GM18520 (cell line): ENCODE data around the gene CBY2.
"Not testable (repeated sequence)": the region's sequence is repeated elsewhere in the genome, so short reads cannot be mapped to it uniquely, and the experiment has no call there.

ENCODE experiments used
- ATAC-seq: cut with Tn5 transposase; IDR thresholded peaks from one replicate; pipeline ENCODE4 v1.9.1; 2021; ENCODE audit not compliant: unreplicated experiment

Gene CBY2, protein sequence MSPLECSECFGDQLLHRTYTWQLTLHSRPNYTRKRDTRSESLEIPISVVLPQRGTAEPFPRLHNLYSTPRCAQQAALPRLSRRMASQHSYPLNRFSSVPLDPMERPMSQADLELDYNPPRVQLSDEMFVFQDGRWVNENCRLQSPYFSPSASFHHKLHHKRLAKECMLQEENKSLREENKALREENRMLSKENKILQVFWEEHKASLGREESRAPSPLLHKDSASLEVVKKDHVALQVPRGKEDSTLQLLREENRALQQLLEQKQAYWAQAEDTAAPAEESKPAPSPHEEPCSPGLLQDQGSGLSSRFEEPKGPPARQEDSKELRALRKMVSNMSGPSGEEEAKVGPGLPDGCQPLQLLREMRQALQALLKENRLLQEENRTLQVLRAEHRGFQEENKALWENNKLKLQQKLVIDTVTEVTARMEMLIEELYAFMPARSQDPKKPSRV

DNA sequence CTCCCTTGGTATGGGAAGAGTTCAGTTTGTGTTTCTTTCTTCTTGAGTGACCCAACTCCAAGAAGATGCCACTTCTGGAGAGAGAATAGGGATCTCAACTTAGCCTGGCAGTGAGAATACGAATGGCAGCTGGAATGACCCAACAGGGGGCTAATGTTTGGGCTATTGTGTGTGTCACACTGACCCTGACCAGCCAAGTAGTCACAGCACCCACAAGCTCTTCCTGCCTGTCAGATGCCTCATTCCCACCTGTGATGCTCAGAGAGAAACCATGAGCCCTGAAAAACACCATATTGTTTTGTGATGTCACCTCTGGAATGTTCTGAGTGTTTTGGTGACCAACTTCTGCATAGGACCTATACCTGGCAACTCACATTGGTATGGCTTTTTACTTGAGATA is at the start of gene CBY2:
Gene CBY2, plus strand, starts transcription at position 233 of the 400 bp plus-strand sequence. Its CDS starts 71 bp downstream, at position 304.
- no peak for ATAC-seq

DNA sequence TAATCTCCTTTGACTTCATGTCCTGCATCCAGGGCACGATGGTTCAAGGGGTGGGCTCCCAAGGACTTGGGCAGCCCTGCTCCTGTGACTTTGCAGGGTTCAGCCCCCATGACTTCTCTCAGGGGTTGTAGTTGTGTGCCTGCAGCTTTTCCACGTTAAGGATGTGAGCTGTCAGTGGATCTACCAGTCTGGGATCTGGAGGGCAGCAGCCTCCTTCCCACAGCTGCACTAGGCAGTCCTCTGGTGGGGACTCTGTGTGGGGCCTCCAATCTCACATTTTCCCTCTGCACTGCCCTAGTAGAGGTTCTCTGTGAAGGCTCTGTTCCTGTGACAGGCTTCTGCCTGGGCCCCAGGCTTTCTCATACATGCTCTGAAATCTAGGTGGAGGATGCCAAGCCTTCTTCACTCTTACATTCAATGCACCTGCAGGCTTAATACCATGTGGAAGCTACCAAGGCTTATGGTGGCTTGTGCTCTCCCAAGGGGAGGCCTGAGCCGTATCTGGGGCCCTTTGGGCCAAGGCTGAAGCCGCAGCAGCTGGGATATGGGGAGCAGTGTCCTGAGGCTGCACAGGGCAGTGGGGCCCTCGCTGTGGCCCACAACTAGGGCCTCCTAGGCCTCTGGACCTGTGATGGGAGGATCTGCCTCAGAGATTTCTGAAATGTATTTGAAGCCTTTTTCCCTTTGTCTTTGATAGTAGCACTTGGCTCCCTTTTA is 47.3 kb upstream of the CBY2 start:
- no peak for ATAC-seq

- ATAC-seq: no peak
These were observed 43.4 kb upstream of the CBY2 start for GRCh38 chr13:45658586-45659235.

- no peak for ATAC-seq
These were observed 42.6 kb upstream of the CBY2 start for GRCh38 chr13:45659536-45659935.

DNA sequence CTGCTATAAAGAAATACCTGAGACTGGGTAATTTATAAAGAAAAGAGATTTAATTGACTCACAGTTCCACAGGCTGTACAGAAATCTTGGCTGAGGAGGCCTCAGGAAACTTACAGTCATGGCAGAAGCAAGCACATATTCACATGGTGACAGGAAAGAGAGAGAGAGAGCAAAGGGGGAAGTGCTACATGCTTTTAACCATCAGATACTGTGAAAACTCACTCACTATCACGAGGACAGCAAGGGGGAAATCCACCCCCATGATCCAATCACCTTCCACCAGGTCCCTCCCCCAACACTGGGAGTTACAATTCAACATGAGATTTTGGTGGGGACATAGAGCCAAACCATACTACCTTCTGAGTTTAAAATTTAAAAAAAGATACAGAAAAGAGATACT is 41.7 kb upstream of the CBY2 start:
- ATAC-seq: not testable (repeated sequence)

GRCh38 chr13:45662162-45662561 is 40.0 kb upstream of the CBY2 start:
- no peak for ATAC-seq

DNA sequence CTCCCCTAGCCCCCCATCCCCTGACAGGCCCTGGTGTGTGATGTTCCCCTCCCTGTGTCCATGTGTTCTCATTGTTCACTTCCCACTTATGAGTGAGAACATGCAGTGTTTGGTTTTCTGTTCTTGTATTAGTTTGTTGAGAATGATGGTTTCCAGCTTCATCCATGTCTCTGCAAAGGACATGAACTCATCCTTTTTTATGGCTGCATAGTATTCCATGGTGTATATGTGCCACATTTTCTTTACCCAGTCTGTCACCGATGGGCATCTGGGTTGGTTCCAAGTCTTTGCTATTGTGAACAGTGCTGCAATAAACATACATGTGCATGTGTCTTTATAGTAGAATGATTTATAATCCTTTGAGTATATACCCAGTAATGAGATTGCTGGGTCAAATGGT is 39.2 kb upstream of the CBY2 start:
- not testable (repeated sequence) for ATAC-seq

- ATAC-seq: not testable (repeated sequence)
These were observed 32.5 kb upstream of the CBY2 start for GRCh38 chr13:45669626-45670025.

DNA sequence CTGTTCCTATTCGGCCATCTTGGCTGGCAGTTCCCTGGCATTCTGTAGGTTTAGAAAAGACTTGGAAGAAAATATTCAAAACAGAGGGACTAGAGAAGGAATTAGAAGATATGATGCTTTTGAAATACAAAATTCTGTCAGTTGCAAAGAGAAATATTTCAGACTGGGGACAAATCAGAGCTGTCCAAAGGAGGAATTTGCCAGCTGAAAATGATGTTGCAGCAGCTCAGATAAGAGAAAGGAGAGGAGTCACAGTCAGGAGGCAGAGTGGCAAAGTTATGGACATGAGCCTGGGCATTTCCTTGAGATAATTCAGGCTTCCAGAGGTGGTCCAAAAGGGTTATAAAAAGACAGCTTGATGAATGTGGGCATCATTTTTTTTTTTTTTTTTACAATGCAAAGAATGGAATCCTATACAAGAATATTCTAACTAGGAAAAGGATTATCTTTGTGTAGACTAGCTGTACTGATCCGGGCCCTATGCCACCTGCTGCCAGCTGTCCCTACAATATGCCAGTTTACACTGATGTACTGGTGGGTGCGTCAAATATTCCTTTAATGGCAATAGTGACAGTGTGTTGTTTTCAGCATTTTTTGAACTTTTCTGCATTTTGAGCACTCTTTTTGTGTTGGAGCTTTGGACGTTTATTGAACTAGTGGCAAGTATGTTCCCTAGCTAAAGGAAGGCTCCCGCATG is 31.8 kb upstream of the CBY2 start:
- no peak for ATAC-seq

DNA sequence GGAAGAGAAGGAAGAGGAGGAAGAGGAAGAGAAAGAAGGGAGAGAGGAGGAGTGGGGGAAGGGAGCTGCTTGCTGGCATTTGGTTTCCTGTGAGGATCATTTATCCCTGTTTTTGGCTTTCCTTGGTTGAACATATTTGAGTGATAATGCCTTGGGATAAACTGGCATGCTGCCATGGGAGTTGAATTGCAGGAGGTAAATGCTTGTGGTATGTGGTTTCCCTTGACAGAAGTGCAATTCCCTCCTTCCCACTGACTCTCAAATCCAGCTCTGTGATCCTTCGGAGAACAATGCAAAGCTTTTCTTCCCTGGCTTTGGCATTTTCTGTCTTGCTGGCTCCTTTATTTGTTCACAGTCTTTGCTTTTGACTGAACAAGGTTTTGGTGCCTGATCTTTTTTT is 27.2 kb upstream of the CBY2 start:
- ATAC-seq: no peak

DNA sequence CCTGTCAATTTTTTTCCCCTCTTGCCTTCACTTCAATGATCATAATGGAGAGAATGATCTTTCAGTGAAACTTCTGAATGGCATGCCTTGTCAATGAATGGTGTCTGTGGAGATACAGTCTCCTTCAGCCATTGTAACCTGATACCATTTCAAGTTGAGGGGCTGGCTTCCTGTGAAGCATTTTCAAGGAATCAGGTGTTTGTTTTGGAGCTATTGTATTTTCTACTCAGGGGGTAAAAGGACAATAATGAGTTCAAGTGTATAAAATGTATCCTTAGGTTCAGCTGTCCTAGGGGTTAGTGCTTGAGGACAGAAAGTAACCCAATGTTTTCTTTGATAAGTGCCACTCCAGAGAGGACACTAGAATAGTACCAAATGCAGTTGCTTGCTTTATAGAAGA is 23.8 kb upstream of the CBY2 start:
- no peak for ATAC-seq

GRCh38 chr13:45681113-45681512 is 21.0 kb upstream of the CBY2 start:
- ATAC-seq: no peak

DNA sequence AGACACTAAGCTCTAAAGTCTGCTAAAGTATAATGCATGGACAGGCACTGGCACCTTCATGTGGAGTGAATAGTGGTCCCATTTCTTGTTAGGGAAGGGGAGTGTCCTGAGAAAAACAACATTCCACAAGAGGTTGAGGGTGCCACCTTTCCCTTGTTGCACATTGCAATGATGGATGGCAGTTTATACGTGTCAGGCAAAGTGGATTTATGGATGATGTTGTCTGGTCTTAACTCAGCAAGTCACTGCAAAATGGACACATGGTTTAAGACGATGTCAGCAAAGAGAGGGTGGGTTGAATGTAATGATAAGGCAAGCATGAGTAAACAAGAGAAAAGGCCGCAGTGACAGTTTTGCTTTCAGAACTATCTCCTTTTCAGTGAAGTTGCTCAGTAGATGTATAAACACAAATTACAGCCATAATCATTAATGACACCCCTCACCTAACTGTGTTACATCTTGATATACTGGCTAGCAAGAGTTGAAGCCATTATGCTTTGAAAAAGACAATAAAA is 19.6 kb upstream of the CBY2 start:
- peak; percentile 38 for ATAC-seq

- no peak for ATAC-seq
These were observed 18.4 kb upstream of the CBY2 start for GRCh38 chr13:45683701-45684100.

DNA sequence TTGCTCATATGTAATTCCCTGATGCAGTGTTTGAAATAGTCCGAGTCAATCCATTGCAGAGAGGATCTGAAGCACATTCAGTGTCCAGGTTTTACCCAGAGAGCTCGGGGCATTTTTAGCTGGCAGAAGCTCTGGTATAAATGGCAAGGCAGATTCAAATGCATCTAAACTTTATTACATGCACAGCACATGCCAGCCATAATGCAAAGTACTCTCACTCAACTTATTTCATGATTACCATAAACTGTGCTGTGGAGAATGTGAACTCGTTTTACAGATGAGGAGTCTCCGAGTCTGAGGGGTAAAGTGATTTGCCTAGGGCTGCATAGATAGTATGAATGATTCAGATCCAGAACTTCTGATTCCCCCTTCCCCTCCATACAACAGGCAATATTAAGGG is 13.5 kb upstream of the CBY2 start:
- no peak for ATAC-seq

DNA sequence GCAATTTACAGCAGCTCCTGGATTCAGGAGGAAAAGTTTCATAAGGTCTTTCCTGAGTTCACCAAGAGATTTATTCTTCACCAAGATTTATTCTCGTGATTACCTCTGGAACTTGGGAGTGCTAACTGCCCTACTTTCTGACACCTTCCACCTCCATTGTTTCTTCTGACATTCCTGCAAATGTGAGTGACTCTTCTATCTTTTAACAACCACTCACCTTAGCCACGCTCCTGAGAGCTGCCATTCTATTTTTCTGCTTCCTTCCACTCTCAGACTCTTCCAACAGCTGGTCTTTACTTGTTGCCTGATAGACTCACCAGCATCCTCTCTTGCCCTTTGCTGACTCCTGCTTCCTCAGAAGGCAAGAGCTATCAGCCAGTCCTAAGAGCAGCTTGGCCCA is 11.5 kb upstream of the CBY2 start:
- ATAC-seq: no peak

- no peak for ATAC-seq
These were observed 10.9 kb upstream of the CBY2 start for GRCh38 chr13:45691251-45691650.

DNA sequence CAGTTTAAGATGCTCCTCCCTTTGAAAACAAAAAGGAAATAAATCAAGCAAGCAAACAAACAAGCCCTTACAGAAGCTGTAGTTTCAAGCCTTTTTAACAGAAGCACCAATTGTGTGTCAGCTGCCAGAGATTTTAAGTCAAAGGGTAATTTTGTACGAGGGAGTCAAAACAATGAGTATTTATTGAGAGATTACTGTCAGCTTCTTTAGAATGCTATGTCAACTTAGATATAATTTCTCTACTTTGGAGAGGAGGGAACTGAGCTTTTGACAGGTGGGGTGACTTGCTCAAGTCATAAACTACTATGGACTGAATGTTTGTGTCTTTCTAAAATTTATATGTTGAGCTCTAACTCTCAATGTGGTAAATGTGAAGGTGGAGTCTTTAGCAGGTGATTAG is 10.5 kb upstream of the CBY2 start:
- ATAC-seq: no peak

DNA sequence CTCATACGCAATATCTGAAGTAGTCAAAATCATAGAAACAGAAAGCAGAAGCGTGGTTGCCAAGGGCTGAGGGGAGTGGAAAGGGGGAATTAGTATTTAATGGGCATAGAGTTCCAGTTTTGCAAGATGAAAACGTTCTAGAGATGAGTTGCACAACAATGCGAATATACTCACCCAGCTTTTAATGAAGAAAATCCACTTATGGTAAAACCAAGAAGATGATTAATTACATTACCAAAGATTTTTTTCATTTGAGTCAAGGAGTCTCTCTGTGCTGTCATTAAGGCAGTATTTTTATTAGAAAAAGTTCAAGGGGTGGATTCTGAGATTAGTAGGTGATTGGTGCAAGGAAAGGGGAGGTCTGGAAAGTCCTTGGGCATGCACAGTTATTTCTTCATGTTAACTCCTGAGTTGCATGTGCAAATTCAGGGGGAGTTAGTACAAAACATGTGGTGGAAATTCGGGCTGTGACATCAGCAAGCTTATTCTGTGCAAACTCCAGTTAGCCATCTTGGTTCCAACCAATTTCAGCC is 6.9 kb upstream of the CBY2 start:
- peak; percentile 41 for ATAC-seq

GRCh38 chr13:45696610-45697226 is 5.4 kb upstream of the CBY2 start:
- ATAC-seq: peak; percentile 37
